Measurements from ENCODE around the gene SERPINA3. TPM values are rescaled to one million over a fixed set of nuclear protein-coding genes. Genes with fewer than 3 reads are reported as not detected.

SERPINA3 gene
- total and polyA plus RNA-seq, 12 donors = 1.0 to 408 (median 13.4) TPM

GRCh38 chr14:94598816-94599655 is 13.2 kb upstream of the SERPINA3 start:
- no peaks in the 10 kb centered on the region for H3K27me3 ChIP-seq
- ATAC-seq = peak in 6 of 8 donors; percentile 17 to 83 (median 50)
- 64 to 67% methylated on average over 11 of the region's 11 CpGs for WGBS, 2 donors
- peak in 1 of 2 donors; percentile 40 for DNase-seq
- no peak overlapping the region for H3K4me3 ChIP-seq
- intact Hi-C loops (cut with DNase I) = no loop called here
- peak overlapping the region in 5 of 10 donors; percentile 9 to 77 (median 56) for H3K27ac ChIP-seq
- no peaks in the 10 kb centered on the region for H3K9me3 ChIP-seq
- H3K4me1 ChIP-seq = peaks cover 4 to 43% (median 29%) of the 10 kb centered on the region in 9 donors
- TF ChIP-seq CTCF (IDR thresholded peaks at IDR 0.05) = no peak
- H3K36me3 ChIP-seq = no peaks in the 10 kb centered on the region

GRCh38 chr14:94599656-94600004 is 12.6 kb upstream of the SERPINA3 start:
- WGBS, 2 donors = 36 to 43% methylated on average over 3 of the region's 3 CpGs

GRCh38 chr14:94600148-94600545 is 12.0 kb upstream of the SERPINA3 start:
- DNase-seq = no peak
- no peak for TF ChIP-seq CTCF (IDR thresholded peaks at IDR 0.05)
- Histone ChIP-seq H3K9me3 (no peaks in the 10 kb centered on the region), H3K4me3 (no peak overlapping the region), H3K27me3 (no peaks in the 10 kb centered on the region), H3K27ac (peak overlapping the region in 8 of 10 donors; percentile 44 to 77 (median 64)), H3K4me1 (peaks cover 4 to 43% (median 29%) of the 10 kb centered on the region in 9 donors), H3K36me3 (no peaks in the 10 kb centered on the region)
- WGBS, 2 donors = 80 to 84% methylated on average over 11 of the region's 11 CpGs
- intact Hi-C loops (cut with DNase I) = no loop called here
- no peak for ATAC-seq

More at GRCh38 chr14:94599656-94600004, 12.6 kb upstream of the SERPINA3 start:
- no peaks in the 10 kb centered on the region for H3K27me3 ChIP-seq
- ATAC-seq (peak in 1 of 8 donors; percentile 3), DNase-seq (no peak)
- H3K36me3 ChIP-seq = no peaks in the 10 kb centered on the region
- no peaks in the 10 kb centered on the region for H3K9me3 ChIP-seq
- H3K27ac ChIP-seq = peak overlapping the region in 6 of 10 donors; percentile 9 to 77 (median 54)
- peaks cover 4 to 43% (median 29%) of the 10 kb centered on the region in 9 donors for H3K4me1 ChIP-seq
- intact Hi-C loops (cut with DNase I) = no loop called here
- TF ChIP-seq CTCF (IDR thresholded peaks at IDR 0.05) = no peak
- H3K4me3 ChIP-seq = no peak overlapping the region

GRCh38 chr14:94601884-94602391 is 10.3 kb upstream of the SERPINA3 start:
- whole genome bisulfite sequencing, 2 donors = 17 to 35% methylated on average over 6 of the region's 6 CpGs
- ATAC-seq = peak; percentile 77 to 89 (median 81)
- peaks cover 4 to 45% (median 29%) of the 10 kb centered on the region in 9 donors for H3K4me1 ChIP-seq
- peak; percentile 60 to 67 for DNase-seq
- no peaks in the 10 kb centered on the region for H3K9me3 ChIP-seq
- no peaks in the 10 kb centered on the region for H3K27me3 ChIP-seq
- no peak for TF ChIP-seq CTCF (IDR thresholded peaks at IDR 0.05)
- H3K36me3 ChIP-seq = no peaks in the 10 kb centered on the region
- intact Hi-C loops (cut with DNase I) = no loop called here
- H3K4me3 ChIP-seq = no peak overlapping the region
- H3K27ac ChIP-seq = peak overlapping the region; percentile 9 to 77 (median 57)

Data from heart right ventricle (tissue), 16 donors.